MM.1S (cell line): ENCODE data around the gene MEGF9.

Experiments used
- CTCF ChIP-seq: fragments of 300-600 bp; sonication (generic); IDR thresholded peaks from 2 replicates; pipeline ENCODE4 v1.5.1; 2016; ENCODE audit warnings: antibody characterized with exemption, low read length, mixed read lengths
- EZH2 ChIP-seq: fragments of 300-600 bp; sonication (generic); optimal IDR thresholded peaks from 2 replicates; pipeline ENCODE3; 2017; ENCODE audit warnings: low read depth, mild to moderate bottlenecking, antibody characterized with exemption, low read length, mixed read lengths

GRCh38 chr9:120714846-120715388 is 647 bp upstream of the MEGF9 start:
- TF ChIP-seq CTCF = no peak
- TF ChIP-seq EZH2 = no peak
